GM12874 (cell line): Measurements from ENCODE around the gene TYW5.

Experiments
- CTCF ChIP-seq: IDR thresholded peaks from 2 replicates; pipeline ENCODE4 v1.5.1; 2011; ENCODE audit warnings: low read depth, mild to moderate bottlenecking, control low read depth, low read length, moderate library complexity; ENCODE audit not compliant: insufficient read depth

The TYW5 gene

GRCh38 chr2:199916980-199917379, 38.3 kb downstream of the TYW5 start:
- no peak for TF ChIP-seq CTCF

GRCh38 chr2:199914372-199914958, 40.8 kb downstream of the TYW5 start:
- no peak for TF ChIP-seq CTCF

- no peak for TF ChIP-seq CTCF
Observed at GRCh38 chr2:199911877-199912161, 43.5 kb downstream of the TYW5 start.

DNA sequence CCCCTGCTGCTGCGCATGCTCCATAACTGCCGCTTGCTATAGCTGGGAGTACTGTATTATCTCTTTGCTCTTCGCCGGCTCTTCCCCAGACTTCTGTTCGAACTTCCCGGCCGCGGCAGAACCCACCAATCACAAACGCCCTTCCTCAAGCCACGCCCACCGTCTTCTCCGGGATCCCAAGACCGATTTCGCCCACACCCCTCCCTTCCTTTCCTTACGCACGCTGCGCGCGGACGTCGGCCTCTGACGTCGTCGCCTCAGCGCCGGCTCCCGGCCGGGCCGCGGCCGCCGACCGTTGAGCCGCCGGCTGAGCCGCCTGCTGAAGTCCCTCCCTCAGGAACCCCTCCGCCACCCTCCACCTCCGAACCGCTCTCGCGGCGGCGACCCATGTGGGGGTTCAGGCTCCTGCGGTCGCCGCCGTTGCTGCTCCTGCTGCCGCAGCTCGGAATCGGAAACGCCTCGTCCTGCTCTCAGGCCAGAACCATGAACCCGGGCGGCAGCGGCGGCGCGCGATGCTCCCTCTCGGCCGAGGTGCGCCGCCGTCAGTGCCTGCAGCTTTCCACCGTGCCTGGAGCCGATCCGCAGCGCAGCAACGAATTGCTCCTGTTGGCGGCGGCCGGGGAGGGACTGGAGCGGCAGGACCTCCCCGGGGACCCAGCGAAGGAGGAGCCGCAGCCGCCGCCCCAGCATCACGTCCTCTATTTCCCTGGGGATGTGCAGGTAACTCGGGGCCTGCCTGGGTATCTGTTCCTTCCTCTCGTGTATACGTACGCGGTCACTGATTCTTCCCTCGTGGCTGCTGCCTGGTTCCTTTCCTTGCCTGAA, 44.0 kb downstream of the TYW5 start, which contains the start of gene C2orf69:
Gene C2orf69 (plus strand): TSS at position 242 of the 825 bp plus-strand sequence. CDS start 146 bp downstream, at position 388.
- no peak for TF ChIP-seq CTCF

DNA sequence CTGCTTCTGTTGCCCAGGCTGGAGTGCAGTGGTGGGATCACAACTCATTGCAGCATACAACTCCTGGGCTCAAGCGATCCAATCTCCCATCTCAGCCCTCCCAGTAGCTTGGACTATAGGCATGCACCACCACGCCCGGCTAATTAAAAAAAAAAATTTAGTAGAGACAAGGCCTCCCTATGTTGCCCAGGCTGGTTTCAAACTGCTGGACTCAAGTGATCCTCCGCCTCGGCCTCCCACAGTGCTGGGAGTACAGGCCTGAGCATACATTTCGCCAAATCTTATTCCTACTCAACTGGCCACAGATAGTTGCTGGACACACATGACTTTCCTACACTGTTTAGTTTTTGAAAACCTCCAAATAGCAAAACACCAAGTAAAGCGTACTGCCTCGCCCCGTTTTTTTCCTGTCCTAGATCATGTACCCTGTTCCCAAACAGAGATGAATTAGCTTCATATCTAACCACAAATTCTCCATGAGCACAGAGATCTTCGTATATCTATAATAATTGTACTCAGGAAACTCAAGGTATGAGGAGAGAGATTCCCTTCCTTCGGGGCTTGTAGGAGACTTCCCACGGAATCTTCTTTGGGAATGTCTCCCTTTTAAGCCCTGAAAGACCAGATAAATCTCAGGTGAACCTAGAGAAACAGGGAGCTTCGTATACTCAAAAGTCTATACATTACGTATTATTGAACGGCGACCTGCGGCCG, 44.8 kb downstream of the TYW5 start:
- no peak for TF ChIP-seq CTCF

- TF ChIP-seq CTCF: no peak
Observed at GRCh38 chr2:199907008-199907714, 48.1 kb downstream of the TYW5 start.

- TF ChIP-seq CTCF: no peak
Observed at GRCh38 chr2:199903111-199903510, 52.2 kb downstream of the TYW5 start.
